Trophoblast cell (in vitro differentiated cells and primary cell): ENCODE measurements around the gene TUBB2B.

Experiments used
- DNase-seq, 2 donors: peaks; one replicate each; pipeline ENCODE4 v3.0.0-alpha.2; 2016
- H2AFZ ChIP-seq: 2 replicates; pipeline ENCODE4 v1.6.1; 2013; ENCODE audit warnings: low read length, moderate library complexity, mild to moderate bottlenecking; ENCODE audit not compliant: insufficient read depth, poor library complexity
- H2AK5ac ChIP-seq: 2 replicates; pipeline ENCODE4 v1.6.1; 2013; ENCODE audit warnings: mild to moderate bottlenecking, low read length
- H2BK120ac ChIP-seq: 2 replicates; pipeline ENCODE4 v1.6.1; 2013; ENCODE audit warnings: low read length, mild to moderate bottlenecking, moderate library complexity; ENCODE audit not compliant: insufficient read depth, poor library complexity
- H2BK12ac ChIP-seq: 2 replicates; pipeline ENCODE4 v1.6.1; 2013; ENCODE audit warnings: mild to moderate bottlenecking, low read length, moderate library complexity
- H2BK5ac ChIP-seq: 2 replicates; pipeline ENCODE4 v1.6.1; 2013; ENCODE audit warnings: low read length, low read depth, moderate library complexity, mild to moderate bottlenecking; ENCODE audit not compliant: poor library complexity
- H3K14ac ChIP-seq: 2 replicates; pipeline ENCODE4 v1.6.1; 2013; ENCODE audit warnings: mild to moderate bottlenecking, low read length
- H3K18ac ChIP-seq: 2 replicates; pipeline ENCODE4 v1.6.1; 2013; ENCODE audit warnings: mild to moderate bottlenecking, low read length
- H3K23ac ChIP-seq: 2 replicates; pipeline ENCODE4 v1.6.1; 2013; ENCODE audit warnings: low read length
- H3K27ac ChIP-seq: 2 replicates; pipeline ENCODE4 v1.5.1; 2013; ENCODE audit warnings: low read depth, mild to moderate bottlenecking, inconsistent platforms, low read length, moderate library complexity
- H3K27me3 ChIP-seq: 2 replicates; pipeline ENCODE4 v1.6.1; 2013; ENCODE audit warnings: inconsistent platforms, mild to moderate bottlenecking, low read length, moderate library complexity; ENCODE audit not compliant: insufficient read depth
- H3K36me3 ChIP-seq, 2 experiments: 1 replicate in 1 of 2; 2 replicates in 1 of 2; pipeline ENCODE4 v1.6.1; 2013; ENCODE audit warnings: low read length in 2 of 2, mild to moderate bottlenecking in 2 of 2, moderate library complexity in 1 of 2; ENCODE audit not compliant: insufficient read depth in 2 of 2, control insufficient read depth in 1 of 2
- H3K4ac ChIP-seq: 2 replicates; pipeline ENCODE4 v1.6.1; 2013; ENCODE audit warnings: low read depth, mild to moderate bottlenecking, low read length, moderate library complexity
- H3K4me1 ChIP-seq, 2 experiments: 1 replicate in 1 of 2; 2 replicates in 1 of 2; pipeline ENCODE4 v1.6.1; 2013; ENCODE audit warnings: low read length in 2 of 2, mild to moderate bottlenecking in 2 of 2, moderate library complexity in 1 of 2; ENCODE audit not compliant: insufficient read depth in 2 of 2, control insufficient read depth in 1 of 2
- H3K4me2 ChIP-seq: 2 replicates; pipeline ENCODE4 v1.6.1; 2013; ENCODE audit warnings: inconsistent platforms, mild to moderate bottlenecking, low read length, moderate library complexity
- H3K4me3 ChIP-seq: 2 replicates; pipeline ENCODE4 v1.5.1; 2013; ENCODE audit warnings: mild to moderate bottlenecking, low read depth, low read length, inconsistent platforms
- H3K79me1 ChIP-seq: one replicate; pipeline ENCODE4 v1.6.1; 2013; ENCODE audit warnings: low read length
- H3K79me2 ChIP-seq: 2 replicates; pipeline ENCODE4 v1.6.1; 2013; ENCODE audit warnings: low read length, mild to moderate bottlenecking; ENCODE audit not compliant: control insufficient read depth, insufficient read depth, poor library complexity
- H3K9ac ChIP-seq: 2 replicates; pipeline ENCODE4 v1.6.1; 2013; ENCODE audit warnings: mild to moderate bottlenecking, low read length
- H3K9me3 ChIP-seq: 2 replicates; pipeline ENCODE4 v1.6.1; 2013; ENCODE audit warnings: low read depth, mild to moderate bottlenecking, control low read depth, inconsistent platforms, low read length; ENCODE audit not compliant: insufficient read depth
- H4K12ac ChIP-seq: 2 replicates; pipeline ENCODE4 v1.6.1; 2013; ENCODE audit warnings: low read depth, mild to moderate bottlenecking, low read length, moderate library complexity
- H4K8ac ChIP-seq: 2 replicates; pipeline ENCODE4 v1.6.1; 2013; ENCODE audit warnings: low read depth, mild to moderate bottlenecking, low read length, moderate library complexity
- H4K91ac ChIP-seq: one replicate; pipeline ENCODE4 v1.6.1; 2013; ENCODE audit warnings: low read depth, mild to moderate bottlenecking, low read length, moderate library complexity
- WGBS: extraction: QIAGEN DNeasy Blood & Tissue Kit; methylation state at CpG from one replicate; pipeline ENCODE4 v1.1.7; 2013; ENCODE audit warnings: missing lambda C conversion rate; ENCODE audit not compliant: insufficient read length, insufficient coverage; ENCODE audit errors: extremely low coverage; 5-methylcytosine and 5-hydroxymethylcytosine counted together

The TUBB2B gene

GRCh38 chr6:3218266-3218665, 9.2 kb downstream of the TUBB2B start:
- H3K79me2 ChIP-seq, result no peaks in the 10 kb centered on the region
- DNase-seq, result no peak
- no peak overlapping the region for H2BK120ac ChIP-seq
- H3K4me1 ChIP-seq, result no peaks in the 10 kb centered on the region
- H4K12ac ChIP-seq, result no peak overlapping the region
- no peak overlapping the region for H3K4me3 ChIP-seq
- no peak overlapping the region for H4K91ac ChIP-seq
- H2AFZ ChIP-seq, result no peak overlapping the region
- H3K18ac ChIP-seq, result no peak overlapping the region
- H3K14ac ChIP-seq, result no peak overlapping the region
- H3K27me3 ChIP-seq, result no peaks in the 10 kb centered on the region
- H3K27ac ChIP-seq, result no peak overlapping the region
- no peak overlapping the region for H4K8ac ChIP-seq
- no peaks in the 10 kb centered on the region for H3K79me1 ChIP-seq
- H3K4me2 ChIP-seq, result no peak overlapping the region
- no peak overlapping the region for H2AK5ac ChIP-seq
- H2BK5ac ChIP-seq, result no peak overlapping the region
- H3K23ac ChIP-seq, result no peak overlapping the region
- H2BK12ac ChIP-seq, result no peak overlapping the region
- H3K4ac ChIP-seq, result no peak overlapping the region
- H3K9ac ChIP-seq, result no peak overlapping the region
- H3K9me3 ChIP-seq, result peaks cover 3% of the 10 kb centered on the region
- H3K36me3 ChIP-seq, result no peaks in the 10 kb centered on the region
- WGBS, result no CpG with 5 or more reads among the region's 10 CpGs

DNA sequence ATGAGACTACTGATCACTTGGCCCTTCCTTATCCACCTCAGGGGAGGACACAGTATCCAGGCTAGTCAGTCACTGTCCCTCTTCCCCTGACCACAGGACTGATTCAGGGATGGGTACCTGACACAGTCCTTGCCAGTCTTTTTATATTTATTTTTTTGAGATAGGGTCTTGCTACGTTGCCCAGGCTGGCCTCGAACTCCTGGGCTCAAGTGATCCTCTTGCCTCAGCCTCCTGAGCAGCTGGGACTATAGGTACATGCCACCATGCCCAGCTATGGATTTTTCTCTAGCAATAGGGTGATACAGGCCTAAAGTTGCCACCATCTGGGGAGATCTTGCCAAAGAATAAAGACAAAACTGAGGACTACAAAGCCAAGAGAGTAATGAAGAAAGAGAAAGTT, 10.2 kb downstream of the TUBB2B start:
- no peaks in the 10 kb centered on the region for H3K79me2 ChIP-seq
- no peak overlapping the region for H2BK12ac ChIP-seq
- H2AFZ ChIP-seq, result no peak overlapping the region
- DNase-seq, result no peak
- no peaks in the 10 kb centered on the region for H3K27me3 ChIP-seq
- H4K12ac ChIP-seq, result no peak overlapping the region
- H3K14ac ChIP-seq, result no peak overlapping the region
- no peak overlapping the region for H3K4me3 ChIP-seq
- no CpG with 5 or more reads among the region's 2 CpGs for WGBS
- no peak overlapping the region for H3K4me2 ChIP-seq
- no peak overlapping the region for H3K18ac ChIP-seq
- H3K36me3 ChIP-seq, result no peaks in the 10 kb centered on the region
- no peaks in the 10 kb centered on the region for H3K79me1 ChIP-seq
- no peak overlapping the region for H2BK5ac ChIP-seq
- no peak overlapping the region for H3K4ac ChIP-seq
- no peaks in the 10 kb centered on the region for H3K9me3 ChIP-seq
- H3K4me1 ChIP-seq, result no peaks in the 10 kb centered on the region
- H4K8ac ChIP-seq, result no peak overlapping the region
- H3K27ac ChIP-seq, result no peak overlapping the region
- H2BK120ac ChIP-seq, result no peak overlapping the region
- H3K23ac ChIP-seq, result no peak overlapping the region
- H2AK5ac ChIP-seq, result no peak overlapping the region
- no peak overlapping the region for H4K91ac ChIP-seq
- no peak overlapping the region for H3K9ac ChIP-seq

- no CpG with 5 or more reads among the region's 3 CpGs for WGBS
- Histone ChIP-seq H2AFZ (no peak overlapping the region), H3K36me3 (no peaks in the 10 kb centered on the region)
Measured at GRCh38 chr6:3214898-3215297, 12.6 kb downstream of the TUBB2B start.

DNA sequence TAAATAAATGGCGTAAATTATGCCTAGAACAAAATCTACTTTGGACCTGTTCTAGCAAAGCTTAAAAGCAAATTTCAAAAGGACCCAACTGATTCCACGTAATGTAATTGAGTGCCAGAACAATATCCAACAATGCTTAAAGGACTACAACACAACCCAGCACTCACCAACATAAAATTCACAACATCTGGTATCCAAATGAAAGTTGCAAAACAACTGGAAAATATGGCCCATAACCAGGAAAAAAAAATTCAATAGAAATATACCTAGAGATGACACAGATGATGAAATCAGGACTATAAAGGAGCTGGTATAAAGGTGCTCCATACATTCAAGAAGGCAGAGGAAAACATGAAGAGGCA, 14.1 kb downstream of the TUBB2B start:
- no peak overlapping the region for H2BK120ac ChIP-seq
- no peaks in the 10 kb centered on the region for H3K27me3 ChIP-seq
- H3K23ac ChIP-seq, result no peak overlapping the region
- no peak overlapping the region for H3K18ac ChIP-seq
- no peak overlapping the region for H3K4ac ChIP-seq
- H3K14ac ChIP-seq, result no peak overlapping the region
- no peaks in the 10 kb centered on the region for H3K36me3 ChIP-seq
- H2BK12ac ChIP-seq, result no peak overlapping the region
- no peak overlapping the region for H4K12ac ChIP-seq
- H3K79me1 ChIP-seq, result peaks cover 2% of the 10 kb centered on the region
- no CpG with 5 or more reads among the region's 2 CpGs for WGBS
- H2AFZ ChIP-seq, result no peak overlapping the region
- H3K4me1 ChIP-seq, result peaks cover 5 to 7% of the 10 kb centered on the region in 2 experiments
- H3K4me3 ChIP-seq, result no peak overlapping the region
- no peak for DNase-seq
- H3K9me3 ChIP-seq, result no peaks in the 10 kb centered on the region
- no peak overlapping the region for H3K9ac ChIP-seq
- H4K8ac ChIP-seq, result no peak overlapping the region
- no peak overlapping the region for H2AK5ac ChIP-seq
- H3K4me2 ChIP-seq, result no peak overlapping the region
- no peak overlapping the region for H3K27ac ChIP-seq
- no peaks in the 10 kb centered on the region for H3K79me2 ChIP-seq
- no peak overlapping the region for H2BK5ac ChIP-seq
- H4K91ac ChIP-seq, result no peak overlapping the region

More at GRCh38 chr6:3214898-3215297, 12.6 kb downstream of the TUBB2B start:
- Histone ChIP-seq H3K23ac (no peak overlapping the region), H3K4me3 (no peak overlapping the region), H3K9ac (no peak overlapping the region), H3K79me1 (no peaks in the 10 kb centered on the region), H4K12ac (no peak overlapping the region), H3K18ac (no peak overlapping the region), H4K91ac (no peak overlapping the region), H2BK12ac (no peak overlapping the region), H3K4me1 (no peaks in the 10 kb centered on the region), H2BK5ac (no peak overlapping the region), H3K14ac (no peak overlapping the region), H3K27ac (no peak overlapping the region), H3K27me3 (no peaks in the 10 kb centered on the region), H3K4me2 (no peak overlapping the region), H3K4ac (no peak overlapping the region), H3K79me2 (no peaks in the 10 kb centered on the region), H4K8ac (no peak overlapping the region), H3K9me3 (no peaks in the 10 kb centered on the region), H2AK5ac (no peak overlapping the region), H2BK120ac (no peak overlapping the region)
- no peak for DNase-seq
